Calu3 (cell line): ENCODE results near the gene BMPER. TPM values are rescaled to one million over a fixed set of nuclear protein-coding genes. Genes with fewer than 3 reads are reported as not detected.

Experiments
- BruUV-seq: library from RNA; stranded (reverse); fragments of 400-500 nt; replicated peaks from 2 replicates; lab custom pipeline; 2021; lab: Mats Ljungman, UMichigan
- CTCF ChIA-PET: fragments of 300-600 bp; sonication (Branson Sonifier 250); formaldehyde crosslinking; loops from one replicate; lab custom pipeline; 2022; ENCODE audit warnings: antibody characterized with exemption; lab: Charles Lee
- DNase-seq: peaks from one replicate; pipeline ENCODE4 v3.0.0; 2022
- H3K27ac Mint-ChIP-seq: one replicate; pipeline ENCODE4 v1.8.0; 2022; ENCODE audit warnings: mixed read lengths; ENCODE audit not compliant: unreplicated experiment
- H3K27me3 Mint-ChIP-seq: one replicate; pipeline ENCODE4 v1.8.0; 2022; ENCODE audit warnings: mixed read lengths; ENCODE audit not compliant: unreplicated experiment
- H3K36me3 Mint-ChIP-seq: one replicate; pipeline ENCODE4 v1.8.0; 2022; ENCODE audit warnings: mild to moderate bottlenecking, moderate library complexity, mixed read lengths; ENCODE audit not compliant: insufficient read depth, unreplicated experiment
- H3K4me1 Mint-ChIP-seq: one replicate; pipeline ENCODE4 v1.8.0; 2022; ENCODE audit warnings: mild to moderate bottlenecking, low read depth, mixed read lengths; ENCODE audit not compliant: unreplicated experiment
- H3K4me3 Mint-ChIP-seq: one replicate; pipeline ENCODE4 v1.8.0; 2022; ENCODE audit warnings: mild to moderate bottlenecking, low read depth, moderate library complexity, mixed read lengths; ENCODE audit not compliant: unreplicated experiment
- H3K9me3 Mint-ChIP-seq: one replicate; pipeline ENCODE4 v1.8.0; 2022; ENCODE audit warnings: low read depth, mixed read lengths; ENCODE audit not compliant: unreplicated experiment
- intact Hi-C: fragments of 100-400 bp; cut with micrococcal nuclease; formaldehyde crosslinking; loops from one replicate; pipeline ENCODE4 v1.10.0; 2022; ENCODE audit not compliant: unreplicated experiment
- total RNA-seq: library from RNA; stranded (reverse); gene quantifications from 2 replicates; pipeline ENCODE4 v1.2.3, GENCODE V29; 2022
- TF ChIP-seq, protein P1 (sequence below): fragments of 200-600 bp; IDR thresholded peaks from one replicate; pipeline ENCODE4 v1.8.0; 2022; ENCODE audit warnings: antibody characterized with exemption; ENCODE audit not compliant: unreplicated experiment

The BMPER gene
- total RNA-seq, 1 experiment from 2014 or later, result not detected

DNA sequence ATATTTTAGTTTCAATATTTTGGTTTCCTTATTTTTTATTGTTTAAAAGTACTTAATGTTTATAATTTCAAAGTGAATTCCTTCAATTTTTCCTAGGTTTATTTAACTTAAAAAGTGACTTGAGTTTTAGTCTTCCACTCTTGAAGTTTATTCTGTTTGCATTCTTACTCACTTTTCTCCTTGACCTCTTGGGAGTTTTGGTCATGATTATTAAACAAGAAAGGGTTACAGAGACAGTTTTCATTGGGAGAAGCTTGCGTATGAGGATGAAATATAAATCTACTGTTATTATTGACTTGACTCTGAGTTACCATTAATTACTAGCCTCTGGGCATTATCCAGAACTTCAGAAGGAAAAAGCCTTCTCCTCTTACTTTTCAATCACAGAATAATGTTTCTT, 216.0 kb downstream of the BMPER start:
- Mint-ChIP-seq H3K4me1 (no peaks in the 10 kb centered on the region), H3K4me3 (no peak overlapping the region), H3K27me3 (no peaks in the 10 kb centered on the region), H3K27ac (no peak overlapping the region), H3K9me3 (peaks cover 6% of the 10 kb centered on the region), H3K36me3 (no peaks in the 10 kb centered on the region)
- intact Hi-C loops, result no loop called here
- CTCF ChIA-PET, result interaction anchor here (0.5 kb wide), 1 partner anchor 91 kb away, joined by 4 read pairs; no protein-coding TSS in a partner anchor
- no TSS peak for BruUV-seq
- TF ChIP-seq, protein P1, sequence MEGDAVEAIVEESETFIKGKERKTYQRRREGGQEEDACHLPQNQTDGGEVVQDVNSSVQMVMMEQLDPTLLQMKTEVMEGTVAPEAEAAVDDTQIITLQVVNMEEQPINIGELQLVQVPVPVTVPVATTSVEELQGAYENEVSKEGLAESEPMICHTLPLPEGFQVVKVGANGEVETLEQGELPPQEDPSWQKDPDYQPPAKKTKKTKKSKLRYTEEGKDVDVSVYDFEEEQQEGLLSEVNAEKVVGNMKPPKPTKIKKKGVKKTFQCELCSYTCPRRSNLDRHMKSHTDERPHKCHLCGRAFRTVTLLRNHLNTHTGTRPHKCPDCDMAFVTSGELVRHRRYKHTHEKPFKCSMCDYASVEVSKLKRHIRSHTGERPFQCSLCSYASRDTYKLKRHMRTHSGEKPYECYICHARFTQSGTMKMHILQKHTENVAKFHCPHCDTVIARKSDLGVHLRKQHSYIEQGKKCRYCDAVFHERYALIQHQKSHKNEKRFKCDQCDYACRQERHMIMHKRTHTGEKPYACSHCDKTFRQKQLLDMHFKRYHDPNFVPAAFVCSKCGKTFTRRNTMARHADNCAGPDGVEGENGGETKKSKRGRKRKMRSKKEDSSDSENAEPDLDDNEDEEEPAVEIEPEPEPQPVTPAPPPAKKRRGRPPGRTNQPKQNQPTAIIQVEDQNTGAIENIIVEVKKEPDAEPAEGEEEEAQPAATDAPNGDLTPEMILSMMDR, result no peak
- DNase-seq, result no peak

DNA sequence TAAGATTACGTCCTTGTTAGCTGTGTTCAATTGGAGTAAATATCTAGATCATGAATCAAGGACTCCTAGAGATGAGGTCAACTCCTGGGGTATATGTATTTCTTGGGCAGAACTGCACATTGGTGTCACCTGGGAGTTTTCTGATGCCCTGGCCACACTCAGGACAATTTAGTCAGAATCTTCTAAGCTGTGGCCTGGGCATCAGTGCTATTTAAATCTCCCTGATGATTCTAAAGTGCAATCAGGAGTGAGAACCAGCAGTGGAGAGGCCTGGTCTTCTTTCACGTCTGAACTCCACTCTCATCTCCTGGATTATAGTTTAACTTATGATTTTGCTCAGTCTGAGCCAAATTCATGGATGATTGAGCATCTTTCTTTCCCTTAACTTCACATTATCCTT, 218.0 kb downstream of the BMPER start:
- BruUV-seq, result no TSS peak
- CTCF ChIA-PET, result no interaction called here
- Mint-ChIP-seq H3K9me3 (peaks cover 11% of the 10 kb centered on the region), H3K36me3 (no peaks in the 10 kb centered on the region), H3K4me3 (no peak overlapping the region), H3K27me3 (peaks cover 15% of the 10 kb centered on the region), H3K4me1 (no peaks in the 10 kb centered on the region), H3K27ac (no peak overlapping the region)
- TF ChIP-seq, protein P1, result no peak
- DNase-seq, result no peak
- intact Hi-C loops, result no loop called here

DNA sequence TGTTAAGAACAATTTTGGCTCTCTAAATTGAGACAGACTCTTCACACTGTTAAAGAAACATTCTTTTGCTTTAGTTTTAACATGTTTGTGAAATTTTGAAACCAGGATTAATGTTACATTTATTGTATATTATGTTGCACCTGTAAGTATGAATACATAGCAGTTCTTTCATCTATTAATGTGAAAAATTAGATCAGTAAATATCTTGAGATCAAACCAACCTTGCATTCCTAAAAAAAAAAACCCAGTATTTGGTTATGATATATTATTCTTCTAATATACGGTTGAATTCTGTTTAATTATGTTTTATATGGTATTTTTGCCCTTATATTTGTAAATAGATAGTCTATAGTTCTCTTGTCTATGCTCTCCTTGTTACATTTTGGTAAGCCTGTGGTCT, 219.4 kb downstream of the BMPER start:
- H3K9me3 Mint-ChIP-seq, result peaks cover 11% of the 10 kb centered on the region
- peaks cover 22% of the 10 kb centered on the region for H3K27me3 Mint-ChIP-seq
- H3K4me3 Mint-ChIP-seq, result no peak overlapping the region
- no peaks in the 10 kb centered on the region for H3K36me3 Mint-ChIP-seq
- no TSS peak for BruUV-seq
- TF ChIP-seq, protein P1, result no peak
- CTCF ChIA-PET, result no interaction called here
- no peaks in the 10 kb centered on the region for H3K4me1 Mint-ChIP-seq
- intact Hi-C loops, result no loop called here
- DNase-seq, result no peak
- no peak overlapping the region for H3K27ac Mint-ChIP-seq

DNA sequence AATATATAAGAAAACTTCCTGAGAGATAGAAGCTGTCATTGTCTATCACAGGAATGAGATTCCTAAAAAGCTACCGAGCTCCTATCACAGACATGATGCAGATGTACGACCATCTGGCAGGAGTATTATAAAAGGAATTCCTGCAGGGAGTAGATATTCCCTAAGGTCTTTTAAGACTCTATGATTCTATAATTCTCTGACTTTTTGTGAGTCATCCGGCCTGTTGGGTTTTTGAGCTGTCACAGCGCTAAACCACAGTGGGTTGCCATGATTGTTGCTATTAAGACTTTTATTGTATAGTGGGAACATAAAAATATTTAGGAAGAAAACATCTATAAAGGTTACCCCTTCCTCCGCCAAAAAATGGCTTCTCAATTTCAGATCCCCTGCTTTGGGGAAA, 223.4 kb downstream of the BMPER start:
- Mint-ChIP-seq H3K27ac (no peak overlapping the region), H3K27me3 (peaks cover 41% of the 10 kb centered on the region), H3K36me3 (no peaks in the 10 kb centered on the region), H3K4me3 (no peak overlapping the region), H3K4me1 (no peaks in the 10 kb centered on the region), H3K9me3 (peaks cover 11% of the 10 kb centered on the region)
- CTCF ChIA-PET, result interaction anchor here (0.9 kb wide), 1 partner anchor 11 kb away, joined by 3 read pairs; no protein-coding TSS in a partner anchor
- TF ChIP-seq, protein P1, result no peak
- intact Hi-C loops, result no loop called here
- BruUV-seq, result no TSS peak
- DNase-seq, result no peak
